Ascending aorta (tissue), 2 donors: ENCODE data around the gene HAUS8. TPM values are rescaled to one million over a fixed set of nuclear protein-coding genes. Genes with fewer than 3 reads are reported as not detected.
"Not testable (repeated sequence)": the region's sequence is repeated elsewhere in the genome, so short reads cannot be mapped to it uniquely, and the experiment has no call there.

Experiments
- DNase-seq, 2 donors: peaks; one replicate each; pipeline ENCODE4 v3.0.0-alpha.2; 2019; ENCODE audit warnings: low spot score in 2 of 2
- H3K27ac ChIP-seq, 2 donors: fragments of 200-600 bp; sonication (generic); one replicate each; pipeline ENCODE4 v1.5.1; 2016 to 2017; ENCODE audit warnings: mild to moderate bottlenecking in 1 of 2
- H3K27me3 ChIP-seq: fragments of 200-600 bp; sonication (generic); one replicate; pipeline ENCODE4 v1.5.1; 2017
- H3K36me3 ChIP-seq, 2 donors: fragments of 200-600 bp; sonication (generic); one replicate each; pipeline ENCODE4 v1.5.1; 2016
- H3K4me1 ChIP-seq, 2 donors: fragments of 200-600 bp; sonication (generic); one replicate each; pipeline ENCODE4 v1.5.1; 2016 to 2017; ENCODE audit warnings: mild to moderate bottlenecking in 1 of 2
- H3K4me3 ChIP-seq, 2 donors: fragments of 200-600 bp; sonication (generic); one replicate each; pipeline ENCODE4 v1.5.1; 2016 to 2017; ENCODE audit warnings: mild to moderate bottlenecking in 1 of 2
- H3K9me3 ChIP-seq, 2 donors: fragments of 200-600 bp; sonication (generic); one replicate each; pipeline ENCODE4 v1.5.1; 2016
- intact Hi-C: fragments of 100-400 bp; cut with DNase I; formaldehyde crosslinking; loops from one replicate; pipeline ENCODE4 v1.15.1; 2023
- total RNA-seq: library from RNA; depleted of rRNA; stranded (reverse); fragments of >200 nt; gene quantifications from one replicate; pipeline ENCODE4 v1.1.0, GENCODE V29; 2016
- TF ChIP-seq, protein P1 (sequence below), 3 experiments: fragments of 200-600 bp in 2 of 3; fragments of 450-650 bp in 1 of 3; sonication (generic) in 2 of 3; IDR thresholded peaks; one replicate each; pipeline ENCODE4 v1.5.1; 2016 to 2019; ENCODE audit warnings: antibody characterized with exemption in 3 of 3, mild to moderate bottlenecking in 1 of 3, moderate library complexity in 1 of 3

The HAUS8 gene
- total RNA-seq, 1 donor from 2014 or later, result 4.3 TPM

DNA sequence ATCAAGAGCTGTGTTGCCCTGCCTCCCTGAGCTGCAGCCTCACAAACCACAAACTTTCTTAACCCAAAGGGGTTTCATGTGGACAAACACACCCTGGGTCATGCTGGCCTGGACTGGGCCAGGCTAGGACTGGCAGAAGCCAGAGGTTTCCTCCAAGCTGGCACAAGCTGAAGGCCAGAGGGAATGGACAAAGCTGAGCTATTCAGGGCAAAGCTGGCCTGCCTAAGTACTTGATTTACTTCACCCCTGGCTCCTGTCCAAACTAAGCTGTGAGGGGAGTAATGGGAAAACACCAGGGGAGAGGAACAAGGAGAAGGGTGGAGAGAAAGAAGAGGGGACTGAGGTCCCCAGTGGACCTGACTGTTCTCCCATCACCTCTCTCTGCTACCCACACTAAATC lies 54.9 kb downstream of the HAUS8 start:
- Histone ChIP-seq H3K4me3 (no peak overlapping the region), H3K27me3 (no peaks in the 10 kb centered on the region), H3K27ac (no peak overlapping the region), H3K36me3 (no peaks in the 10 kb centered on the region), H3K4me1 (no peaks in the 10 kb centered on the region), H3K9me3 (peaks cover 0 to 14% of the 10 kb centered on the region in 2 donors)
- TF ChIP-seq, protein P1, sequence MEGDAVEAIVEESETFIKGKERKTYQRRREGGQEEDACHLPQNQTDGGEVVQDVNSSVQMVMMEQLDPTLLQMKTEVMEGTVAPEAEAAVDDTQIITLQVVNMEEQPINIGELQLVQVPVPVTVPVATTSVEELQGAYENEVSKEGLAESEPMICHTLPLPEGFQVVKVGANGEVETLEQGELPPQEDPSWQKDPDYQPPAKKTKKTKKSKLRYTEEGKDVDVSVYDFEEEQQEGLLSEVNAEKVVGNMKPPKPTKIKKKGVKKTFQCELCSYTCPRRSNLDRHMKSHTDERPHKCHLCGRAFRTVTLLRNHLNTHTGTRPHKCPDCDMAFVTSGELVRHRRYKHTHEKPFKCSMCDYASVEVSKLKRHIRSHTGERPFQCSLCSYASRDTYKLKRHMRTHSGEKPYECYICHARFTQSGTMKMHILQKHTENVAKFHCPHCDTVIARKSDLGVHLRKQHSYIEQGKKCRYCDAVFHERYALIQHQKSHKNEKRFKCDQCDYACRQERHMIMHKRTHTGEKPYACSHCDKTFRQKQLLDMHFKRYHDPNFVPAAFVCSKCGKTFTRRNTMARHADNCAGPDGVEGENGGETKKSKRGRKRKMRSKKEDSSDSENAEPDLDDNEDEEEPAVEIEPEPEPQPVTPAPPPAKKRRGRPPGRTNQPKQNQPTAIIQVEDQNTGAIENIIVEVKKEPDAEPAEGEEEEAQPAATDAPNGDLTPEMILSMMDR (IDR thresholded peaks at IDR 0.05), result no peak
- intact Hi-C loops, result no loop called here
- DNase-seq, result no peak

DNA sequence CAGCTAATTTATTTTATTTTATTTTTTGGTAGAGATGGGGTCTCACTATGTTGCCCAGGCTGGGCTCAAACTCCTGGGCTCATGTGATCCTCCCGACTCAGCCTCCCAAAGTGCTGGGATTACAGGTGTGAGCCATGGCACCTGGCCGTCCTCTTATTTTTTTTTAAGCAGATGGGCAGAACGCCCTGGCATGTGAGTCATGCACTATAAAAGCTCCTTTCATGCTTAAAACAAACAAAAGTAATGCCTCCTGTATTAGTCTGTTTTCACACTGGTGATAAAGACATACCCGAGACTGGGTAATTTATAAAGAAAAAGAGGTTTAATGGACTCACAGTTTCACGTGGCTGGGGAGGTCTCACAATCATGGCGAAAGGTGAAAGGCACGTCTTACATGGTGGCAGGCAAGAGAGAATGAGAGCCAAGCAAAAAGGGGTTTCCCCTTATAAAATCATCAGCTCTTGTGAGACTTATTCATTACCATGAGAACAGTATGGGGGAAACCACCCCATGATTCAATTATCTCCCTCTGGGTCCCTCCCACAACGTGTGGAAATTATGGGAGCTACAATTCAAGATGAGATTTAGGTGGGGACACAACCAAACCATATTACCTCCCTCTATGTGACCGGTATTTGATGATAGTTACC lies 60.9 kb downstream of the HAUS8 start:
- H3K27me3 ChIP-seq, intact Hi-C loops, H3K27ac ChIP-seq, H3K4me3 ChIP-seq, H3K9me3 ChIP-seq, H3K4me1 ChIP-seq, DNase-seq, H3K36me3 ChIP-seq: not testable (repeated sequence)

DNA sequence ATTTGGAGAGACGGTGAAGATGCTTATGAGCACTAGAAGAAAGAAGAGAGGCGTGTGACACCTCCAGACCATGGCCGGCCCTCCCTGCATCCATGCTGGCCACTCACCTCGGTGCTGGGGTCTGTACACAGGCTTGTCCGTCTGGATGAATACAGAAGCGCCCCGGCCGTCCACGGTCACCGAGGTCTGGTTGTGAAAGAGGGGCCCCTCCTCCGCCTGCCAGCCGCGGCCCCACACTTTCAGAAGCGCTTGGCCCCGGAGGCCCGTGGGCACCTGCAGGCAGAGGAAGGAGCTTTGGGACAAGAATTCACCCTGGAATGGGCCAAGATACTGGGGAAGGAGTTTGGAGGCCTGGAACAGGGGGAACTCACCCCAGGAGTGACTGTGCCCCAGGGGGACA lies 63.8 kb downstream of the HAUS8 start:
- no peaks in the 10 kb centered on the region for H3K4me1 ChIP-seq
- no peak overlapping the region for H3K4me3 ChIP-seq
- no peaks in the 10 kb centered on the region for H3K27me3 ChIP-seq
- DNase-seq, result no peak
- H3K36me3 ChIP-seq, result no peaks in the 10 kb centered on the region
- intact Hi-C loops, result no loop called here
- no peak overlapping the region for H3K27ac ChIP-seq
- TF ChIP-seq, protein P1 (IDR thresholded peaks at IDR 0.05), result no peak
- H3K9me3 ChIP-seq, result no peaks in the 10 kb centered on the region

DNA sequence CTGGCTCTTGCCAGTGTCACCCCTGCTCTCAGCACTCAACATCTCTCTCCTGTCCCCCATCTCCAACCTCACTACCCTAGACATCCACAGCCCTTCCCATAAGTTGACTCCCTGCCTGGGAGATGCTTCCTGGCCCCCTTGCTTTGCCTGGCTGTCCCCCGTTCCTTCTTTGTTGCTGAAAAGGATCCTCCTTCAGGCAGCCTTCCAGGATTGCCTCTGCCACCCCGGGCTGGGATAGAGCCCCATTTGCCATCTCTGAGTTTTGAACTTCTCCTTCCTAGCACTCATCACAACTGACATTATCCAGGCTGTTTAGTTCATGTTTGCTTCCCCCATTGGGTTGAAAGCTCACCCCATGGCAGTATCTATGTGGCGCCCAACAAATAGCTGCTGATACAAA lies 68.7 kb downstream of the HAUS8 start:
- Histone ChIP-seq H3K36me3 (no peaks in the 10 kb centered on the region), H3K4me1 (no peaks in the 10 kb centered on the region), H3K27ac (no peak overlapping the region), H3K4me3 (no peak overlapping the region), H3K27me3 (no peaks in the 10 kb centered on the region), H3K9me3 (no peaks in the 10 kb centered on the region)
- no peak for DNase-seq
- TF ChIP-seq, protein P1 (IDR thresholded peaks at IDR 0.05), result no peak
- intact Hi-C loops, result no loop called here

DNA sequence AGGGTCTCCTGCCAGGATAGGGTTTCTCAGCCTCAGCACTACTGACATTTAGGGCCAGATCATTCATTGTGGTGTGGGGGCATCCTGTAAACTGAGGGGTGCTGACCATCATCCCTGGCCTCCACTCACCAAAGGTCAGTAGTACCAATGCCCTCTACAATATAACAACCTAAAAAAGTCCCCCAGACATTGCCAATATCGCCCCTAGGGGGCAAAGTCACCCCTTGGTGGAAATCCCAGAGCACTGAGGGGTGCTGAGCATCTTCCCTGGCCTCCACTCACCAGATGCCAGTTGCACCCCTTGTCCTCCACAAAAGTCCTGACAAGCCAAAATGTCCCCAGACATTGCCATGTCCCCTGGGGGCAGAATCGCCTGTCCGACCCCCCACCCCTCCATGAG lies 70.3 kb downstream of the HAUS8 start:
- no peak overlapping the region for H3K4me3 ChIP-seq
- no peaks in the 10 kb centered on the region for H3K36me3 ChIP-seq
- H3K27ac ChIP-seq, result no peak overlapping the region
- no peaks in the 10 kb centered on the region for H3K9me3 ChIP-seq
- TF ChIP-seq, protein P1 (IDR thresholded peaks at IDR 0.05), result no peak
- no peaks in the 10 kb centered on the region for H3K27me3 ChIP-seq
- intact Hi-C loops, result no loop called here
- H3K4me1 ChIP-seq, result no peaks in the 10 kb centered on the region
- no peak for DNase-seq

DNA sequence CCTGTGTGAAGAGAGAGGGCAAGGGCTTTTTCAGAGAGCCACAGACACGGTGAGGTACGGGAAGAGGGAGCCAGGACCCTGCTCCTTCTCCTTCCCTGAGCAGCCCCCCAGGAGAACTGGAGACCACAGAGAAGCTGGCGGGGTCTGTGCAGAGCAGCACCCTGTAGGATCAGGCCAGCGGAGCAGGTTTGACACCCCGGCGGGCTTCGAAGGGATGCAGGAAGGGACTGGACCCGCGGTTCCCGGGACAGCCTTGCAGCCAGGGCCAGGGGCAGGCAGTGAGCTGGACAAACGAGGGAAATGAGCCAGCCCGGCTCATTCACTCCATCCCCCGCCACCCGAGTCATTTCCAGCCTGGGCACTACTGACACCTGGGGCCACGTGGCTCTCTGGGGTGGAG lies 70.9 kb downstream of the HAUS8 start:
- Histone ChIP-seq H3K4me3 (no peak overlapping the region), H3K36me3 (no peaks in the 10 kb centered on the region), H3K4me1 (no peaks in the 10 kb centered on the region), H3K27ac (no peak overlapping the region), H3K27me3 (no peaks in the 10 kb centered on the region), H3K9me3 (no peaks in the 10 kb centered on the region)
- TF ChIP-seq, protein P1 (IDR thresholded peaks at IDR 0.05), result no peak
- intact Hi-C loops, result no loop called here
- DNase-seq, result no peak
